Panc1 (cell line): Measurements from ENCODE around the gene MYOG. TPM values are rescaled to one million over a fixed set of nuclear protein-coding genes. Genes with fewer than 3 reads are reported as not detected.

Source experiments
- ATAC-seq: fragments of 200-7000 bp; cut with Tn5 transposase; 2 replicates; pipeline ENCODE4 v1.9.1; 2020; ENCODE audit warnings: mild to moderate bottlenecking, moderate library complexity
- BruUV-seq: library from RNA; stranded (reverse); fragments of 400-500 nt; replicated peaks from 2 replicates; lab custom pipeline; 2021; lab: Mats Ljungman, UMichigan
- CTCF ChIA-PET: fragments of 300-600 bp; sonication (Branson Sonifier 250); formaldehyde crosslinking; loops from one replicate; lab custom pipeline; 2022; ENCODE audit warnings: antibody characterized with exemption; lab: Charles Lee
- POLR2A ChIA-PET: fragments of 300-600 bp; sonication (Branson Sonifier 250); formaldehyde crosslinking; loops from one replicate; lab custom pipeline; 2022; ENCODE audit warnings: antibody characterized with exemption; lab: Charles Lee
- DNase-seq: peaks from one replicate; pipeline ENCODE4 v3.0.0-alpha.2; 2010; ENCODE audit warnings: low read depth, low spot score
- H3K27ac ChIP-seq: 2 replicates; pipeline ENCODE4 v1.5.1; 2011; ENCODE audit warnings: mild to moderate bottlenecking, low read length, inconsistent platforms
- H3K27me3 ChIP-seq: fragments of 200-500 bp; sonication (Bioruptor generic); 2 replicates; pipeline ENCODE4 v1.6.0; 2014; ENCODE audit warnings: low read length, inconsistent platforms; ENCODE audit not compliant: control insufficient read depth, insufficient read depth
- H3K36me3 ChIP-seq: fragments of 200-500 bp; sonication (Bioruptor generic); 2 replicates; pipeline ENCODE4 v1.5.1; 2014; ENCODE audit warnings: inconsistent platforms, mild to moderate bottlenecking, low read length, moderate library complexity; ENCODE audit not compliant: control insufficient read depth, insufficient read depth
- H3K4me1 ChIP-seq: 2 replicates; pipeline ENCODE4 v1.5.1; 2011; ENCODE audit warnings: inconsistent platforms, mild to moderate bottlenecking, low read length, moderate library complexity; ENCODE audit not compliant: control insufficient read depth, insufficient read depth
- H3K4me3 ChIP-seq, 2 experiments: 2 replicates each; pipeline ENCODE4 v1.5.1; 2011 to 2012; ENCODE audit warnings: low read depth in 2 of 2, low read length in 2 of 2, mild to moderate bottlenecking in 2 of 2, inconsistent platforms in 1 of 2, moderate library complexity in 1 of 2
- H3K9me3 ChIP-seq: fragments of 200-500 bp; sonication (Bioruptor generic); 2 replicates; pipeline ENCODE4 v1.5.1; 2014; ENCODE audit warnings: low read depth, mild to moderate bottlenecking, inconsistent platforms, low read length, moderate library complexity; ENCODE audit not compliant: control insufficient read depth, insufficient read depth
- CTCF ChIP-seq: fragments of 450-650 bp; IDR thresholded peaks from 2 replicates; pipeline ENCODE4 v1.5.1; 2017; ENCODE audit warnings: mild to moderate bottlenecking
- POLR2AphosphoS5 ChIP-seq: IDR thresholded peaks from 2 replicates; pipeline ENCODE4 v1.6.1; 2012; ENCODE audit warnings: mild to moderate bottlenecking, low read depth, low read length, moderate library complexity
- SIN3A ChIP-seq: IDR thresholded peaks from 2 replicates; pipeline ENCODE4 v1.6.1; 2012; ENCODE audit warnings: low read depth, mild to moderate bottlenecking, low read length, moderate library complexity, borderline replicate concordance; ENCODE audit not compliant: insufficient read depth
- TCF7L2 ChIP-seq: IDR thresholded peaks from 2 replicates; pipeline ENCODE4 v1.6.1; 2011; ENCODE audit warnings: mild to moderate bottlenecking, low read depth, low read length, inconsistent platforms
- in situ Hi-C: cut with HindIII; loops from 2 replicates; pipeline ENCODE4 v1.10.0; 2016; ENCODE audit warnings: low sequenced_read_pairs, low pct_unique_long_range_greater_than_20kb
- intact Hi-C: fragments of 100-400 bp; cut with micrococcal nuclease; formaldehyde crosslinking; loops from one replicate; pipeline ENCODE4 v1.10.0; 2022; ENCODE audit not compliant: unreplicated experiment
- total RNA-seq: library from RNA; stranded (reverse); gene quantifications from one replicate; pipeline ENCODE4 v1.2.1, GENCODE V29; 2021; ENCODE audit not compliant: unreplicated experiment
- TF ChIP-seq, protein P1 (sequence below), 2 experiments: IDR thresholded peaks; 2 replicates each; pipeline ENCODE4 v1.6.1; 2011 to 2012; ENCODE audit warnings: low read depth in 2 of 2, control low read depth in 1 of 2, low read length in 1 of 2, mild to moderate bottlenecking in 1 of 2, moderate library complexity in 1 of 2; ENCODE audit not compliant: insufficient read depth in 1 of 2

MYOG gene
- total RNA-seq, 1 experiment from 2014 or later, result not detected

DNA sequence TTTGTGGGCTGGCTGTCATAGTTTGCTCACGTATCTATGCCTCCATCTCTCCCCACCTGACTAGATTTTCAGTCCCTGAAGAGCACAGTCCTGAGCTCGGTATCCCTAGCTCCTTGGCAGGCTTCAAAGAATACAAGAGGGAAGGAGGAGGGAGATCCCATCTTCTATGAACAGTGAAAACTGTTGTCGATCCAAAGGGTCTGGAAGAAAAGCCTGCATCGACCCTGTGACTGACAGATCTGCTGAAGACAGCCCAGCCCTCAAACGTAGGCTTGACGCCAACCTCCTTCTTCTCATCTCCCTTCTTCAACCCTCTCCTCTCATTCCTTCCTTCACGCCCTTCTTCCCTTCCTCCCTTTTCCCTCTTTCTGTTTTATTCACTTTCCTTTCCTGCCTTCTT, 28.4 kb upstream of the MYOG start (continued):
- no peak for TF ChIP-seq TCF7L2

GRCh38 chr1:203113308-203113707, 27.5 kb upstream of the MYOG start:
- ChIA-PET POLR2A (no interaction called here), CTCF (interaction anchor here (0.7 kb wide), 1 partner anchor 73 kb away, joined by 3 read pairs; no protein-coding TSS in a partner anchor)
- no peak for TF ChIP-seq CTCF
- no peak for TF ChIP-seq TCF7L2
- TF ChIP-seq, protein P1, sequence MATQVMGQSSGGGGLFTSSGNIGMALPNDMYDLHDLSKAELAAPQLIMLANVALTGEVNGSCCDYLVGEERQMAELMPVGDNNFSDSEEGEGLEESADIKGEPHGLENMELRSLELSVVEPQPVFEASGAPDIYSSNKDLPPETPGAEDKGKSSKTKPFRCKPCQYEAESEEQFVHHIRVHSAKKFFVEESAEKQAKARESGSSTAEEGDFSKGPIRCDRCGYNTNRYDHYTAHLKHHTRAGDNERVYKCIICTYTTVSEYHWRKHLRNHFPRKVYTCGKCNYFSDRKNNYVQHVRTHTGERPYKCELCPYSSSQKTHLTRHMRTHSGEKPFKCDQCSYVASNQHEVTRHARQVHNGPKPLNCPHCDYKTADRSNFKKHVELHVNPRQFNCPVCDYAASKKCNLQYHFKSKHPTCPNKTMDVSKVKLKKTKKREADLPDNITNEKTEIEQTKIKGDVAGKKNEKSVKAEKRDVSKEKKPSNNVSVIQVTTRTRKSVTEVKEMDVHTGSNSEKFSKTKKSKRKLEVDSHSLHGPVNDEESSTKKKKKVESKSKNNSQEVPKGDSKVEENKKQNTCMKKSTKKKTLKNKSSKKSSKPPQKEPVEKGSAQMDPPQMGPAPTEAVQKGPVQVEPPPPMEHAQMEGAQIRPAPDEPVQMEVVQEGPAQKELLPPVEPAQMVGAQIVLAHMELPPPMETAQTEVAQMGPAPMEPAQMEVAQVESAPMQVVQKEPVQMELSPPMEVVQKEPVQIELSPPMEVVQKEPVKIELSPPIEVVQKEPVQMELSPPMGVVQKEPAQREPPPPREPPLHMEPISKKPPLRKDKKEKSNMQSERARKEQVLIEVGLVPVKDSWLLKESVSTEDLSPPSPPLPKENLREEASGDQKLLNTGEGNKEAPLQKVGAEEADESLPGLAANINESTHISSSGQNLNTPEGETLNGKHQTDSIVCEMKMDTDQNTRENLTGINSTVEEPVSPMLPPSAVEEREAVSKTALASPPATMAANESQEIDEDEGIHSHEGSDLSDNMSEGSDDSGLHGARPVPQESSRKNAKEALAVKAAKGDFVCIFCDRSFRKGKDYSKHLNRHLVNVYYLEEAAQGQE (IDR thresholded peaks at IDR 0.05; ENCODE audit: insufficient read depth in 1 of 2, low read depth in 2 of 2, low read length in 1 of 2), result no peak
- TF ChIP-seq POLR2AphosphoS5, result no peak
- no peak for TF ChIP-seq SIN3A
- intact Hi-C loops, result no loop called here
- peaks cover 18% of the 10 kb centered on the region; the same call in 1 of the 2 replicates for H3K27me3 ChIP-seq
- no peaks in the 10 kb centered on the region for H3K9me3 ChIP-seq
- no peak overlapping the region for H3K27ac ChIP-seq
- ATAC-seq (no peak), DNase-seq (no peak)
- no peak overlapping the region for H3K4me3 ChIP-seq
- H3K36me3 ChIP-seq, result no peaks in the 10 kb centered on the region
- in situ Hi-C loops, result no loop called here
- peaks cover 2% of the 10 kb centered on the region; the same call in 1 of the 2 replicates for H3K4me1 ChIP-seq
- BruUV-seq, result no TSS peak

DNA sequence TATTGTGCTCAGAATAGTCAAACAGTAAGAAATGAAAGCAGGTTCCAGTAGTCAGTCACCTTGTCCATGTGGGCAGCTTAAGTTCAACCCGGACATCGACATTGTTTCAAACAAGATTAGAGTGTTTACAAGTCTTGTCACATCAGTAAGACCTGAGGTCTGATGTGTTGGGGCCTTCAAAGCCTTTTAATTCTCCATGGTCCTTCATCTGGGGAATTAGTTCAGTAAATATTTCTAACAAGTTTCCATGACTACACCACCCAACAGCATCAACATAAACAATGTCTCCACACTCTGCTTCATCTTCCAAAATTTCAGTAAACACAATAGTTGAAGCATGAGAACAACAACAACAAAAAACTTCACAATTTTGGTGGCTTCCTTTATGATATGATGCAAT, 26.7 kb upstream of the MYOG start:
- H3K4me3 ChIP-seq, result no peak overlapping the region
- H3K9me3 ChIP-seq, result no peaks in the 10 kb centered on the region
- CTCF ChIA-PET, result interaction anchor here (0.6 kb wide), 1 partner anchor 17 kb away, joined by 3 read pairs; no protein-coding TSS in a partner anchor
- POLR2A ChIA-PET, result no interaction called here
- no peak overlapping the region for H3K27ac ChIP-seq
- no peak for ATAC-seq
- intact Hi-C loops (no loop called here), in situ Hi-C loops (no loop called here)
- H3K27me3 ChIP-seq, result peaks cover 22% of the 10 kb centered on the region
- no peak for DNase-seq
- no peaks in the 10 kb centered on the region for H3K36me3 ChIP-seq
- BruUV-seq, result no TSS peak
- no peak for TF ChIP-seq SIN3A
- no peak for TF ChIP-seq CTCF
- TF ChIP-seq TCF7L2, result no peak
- TF ChIP-seq, protein P1 (IDR thresholded peaks at IDR 0.05; ENCODE audit: insufficient read depth in 1 of 2, low read depth in 2 of 2, low read length in 1 of 2), result no peak
- no peak for TF ChIP-seq POLR2AphosphoS5
- H3K4me1 ChIP-seq, result no peaks in the 10 kb centered on the region
